ENCODE results near the gene CTBP2.

The CTBP2 gene

DNA sequence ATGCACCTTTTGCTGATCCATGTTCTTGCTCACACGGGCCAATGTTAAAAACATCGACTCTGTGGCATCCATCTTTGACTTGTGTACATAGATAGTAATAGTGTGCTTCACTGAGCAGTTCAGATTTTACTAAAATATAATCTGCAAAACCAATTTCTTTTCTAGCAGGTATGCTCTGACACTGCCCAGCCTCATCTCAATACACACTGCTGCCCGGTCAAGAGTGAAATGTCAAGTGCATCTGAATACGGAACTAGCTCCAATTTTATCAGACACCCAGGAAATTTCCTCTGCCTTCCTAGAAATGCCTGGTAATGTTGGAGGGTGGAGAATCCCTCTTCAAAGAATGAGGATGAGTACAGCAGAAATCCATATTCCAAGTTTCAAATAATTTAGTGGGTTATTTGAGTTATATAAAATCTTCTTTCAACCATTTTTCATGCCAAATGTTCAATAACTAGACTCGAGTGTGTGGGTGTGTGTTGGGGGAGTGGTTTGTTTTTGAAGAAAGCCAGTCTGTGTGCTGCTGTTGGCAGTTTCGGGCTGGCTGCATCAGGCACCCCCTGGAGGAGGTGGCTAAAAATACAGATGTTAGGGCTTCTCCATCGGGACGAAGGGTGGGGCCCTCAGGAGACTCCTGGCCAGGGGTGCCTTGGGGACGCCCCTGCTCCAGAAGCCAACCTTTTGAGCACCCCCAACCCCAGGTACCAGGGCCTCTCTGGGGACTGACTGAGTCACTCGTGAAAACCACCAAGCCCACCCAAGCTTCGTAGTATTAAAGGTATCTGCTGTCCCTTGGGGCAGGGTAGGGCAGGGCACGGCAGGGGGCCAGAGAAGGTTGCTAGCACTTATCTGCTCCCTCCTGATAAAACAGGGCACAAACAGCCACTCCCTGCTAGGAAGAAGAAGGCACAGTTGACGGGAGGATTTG, 15.4 kb downstream of the CTBP2 start:
- peak in 5 of 14 donors; percentile 15 to 38 (median 35) for DNase-seq

DNA sequence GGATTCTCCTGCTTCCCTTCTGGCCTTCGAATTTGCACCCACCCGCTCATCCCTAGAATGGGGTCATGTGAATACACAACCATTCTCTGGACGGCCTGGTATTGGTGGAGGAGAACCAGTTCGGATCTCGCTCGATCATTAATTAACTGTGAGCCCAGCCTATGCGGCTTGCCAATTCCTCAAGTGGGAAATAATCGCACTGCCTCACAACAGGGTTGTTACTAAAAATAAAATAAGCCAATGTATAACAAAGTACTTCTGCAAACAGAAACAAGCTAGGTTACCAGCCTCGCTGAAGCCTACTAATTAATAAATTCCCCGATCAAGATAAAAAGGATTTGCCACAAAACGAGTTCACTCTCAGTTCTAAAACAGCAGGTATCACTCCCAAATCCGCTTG, 16.2 kb downstream of the CTBP2 start:
- DNase-seq, result no peak

DNA sequence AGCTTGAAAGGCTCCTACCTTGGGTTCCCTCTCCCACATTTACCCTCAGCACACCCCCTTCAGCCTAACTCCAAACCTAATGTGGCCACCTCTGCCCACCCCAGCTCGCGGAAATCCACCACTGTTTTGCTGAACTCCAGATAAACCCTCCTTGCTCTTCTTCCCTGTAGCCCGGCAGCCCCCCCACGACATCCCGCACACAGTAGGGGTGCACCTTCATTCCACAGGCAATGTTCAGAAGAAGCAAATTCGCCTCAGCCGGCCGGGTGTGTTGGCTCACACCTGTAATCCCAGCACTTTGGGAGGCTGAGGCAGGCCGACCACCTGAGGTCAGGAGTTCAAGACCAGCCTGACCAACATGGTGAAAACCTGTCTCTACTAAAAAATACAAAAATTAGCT, 17.4 kb downstream of the CTBP2 start:
- no peak for DNase-seq

DNA sequence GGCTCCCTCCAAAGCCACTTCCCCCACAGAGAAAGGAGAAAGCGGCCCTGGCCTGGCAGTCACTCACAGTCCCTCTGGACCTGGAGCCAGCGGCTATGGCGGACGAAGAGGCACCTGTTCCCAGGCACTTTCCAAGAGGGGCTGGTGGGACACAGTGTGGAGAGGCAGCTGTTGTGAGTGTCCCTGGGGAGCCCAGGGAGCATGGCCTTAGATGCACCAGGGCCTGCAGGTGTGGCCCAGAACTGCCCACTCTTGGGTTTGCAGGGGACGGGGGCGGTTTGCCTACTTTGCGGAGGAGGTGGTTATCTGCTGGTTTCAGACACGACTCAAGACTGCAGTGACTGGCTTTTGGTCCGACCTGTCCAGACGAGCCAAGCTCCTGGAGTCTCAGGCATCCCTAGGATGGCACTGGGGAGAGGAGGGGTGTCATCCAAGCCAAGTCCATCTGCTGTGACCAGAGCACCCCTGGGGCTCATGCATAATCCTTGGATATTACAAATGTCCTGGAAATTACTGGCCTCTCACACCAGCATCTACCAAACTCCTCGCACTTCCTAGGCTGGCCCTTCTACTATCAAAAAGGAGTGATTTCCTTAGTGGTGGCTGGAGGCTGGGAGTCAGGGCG, 18.4 kb downstream of the CTBP2 start:
- DNase-seq, result peak in 1 of 14 donors; percentile 64

DNA sequence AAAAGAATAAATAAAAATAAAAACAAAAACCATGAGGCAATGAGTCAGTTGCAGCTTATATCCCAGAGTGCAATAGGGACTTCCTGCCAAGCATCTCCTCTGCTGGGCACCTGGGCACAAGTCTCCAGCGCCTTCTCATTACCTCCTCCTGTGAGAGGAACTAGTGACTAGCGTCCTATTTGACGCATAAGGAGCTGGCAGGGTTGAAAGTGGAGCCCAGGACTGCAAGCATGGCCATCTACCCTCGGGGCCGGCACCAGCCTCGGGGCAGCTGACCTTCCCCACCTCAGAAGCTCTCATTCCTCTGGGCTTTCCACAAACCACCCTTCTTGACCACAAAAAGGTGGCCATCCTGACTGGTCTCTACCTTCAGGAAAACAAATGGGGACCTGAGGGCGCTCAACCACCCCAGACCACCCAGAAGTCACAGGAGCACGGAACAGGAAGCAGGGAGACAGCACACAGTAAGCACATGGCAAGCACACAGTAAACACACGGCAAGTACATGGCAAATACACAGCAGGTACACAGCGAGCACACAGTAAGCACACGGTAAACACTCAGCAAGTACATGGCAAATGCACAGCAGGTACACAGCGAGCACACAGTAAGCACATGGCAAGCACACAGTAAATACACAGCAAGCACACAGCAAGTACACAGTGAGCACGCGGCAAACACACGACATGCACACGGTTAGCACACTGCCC, 19.1 kb downstream of the CTBP2 start:
- no peak for DNase-seq

DNA sequence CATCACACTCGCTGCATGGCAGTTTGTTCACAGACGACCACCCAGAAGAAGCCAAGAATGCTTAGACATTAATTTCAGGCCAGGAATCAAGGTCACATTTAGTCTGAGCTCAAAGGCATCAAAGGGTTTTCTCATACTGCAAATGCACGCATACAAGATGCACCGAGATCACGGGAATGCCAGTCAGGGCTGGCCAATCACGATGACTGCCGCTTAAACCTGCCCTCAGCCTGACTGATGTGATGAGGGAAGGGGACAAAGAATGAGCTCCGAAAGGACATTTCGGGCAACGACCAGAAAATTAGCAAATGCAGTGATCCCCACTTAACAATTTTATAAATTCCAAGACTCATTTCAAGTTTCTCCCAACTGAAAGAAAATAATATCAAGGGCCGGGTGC, 20.2 kb downstream of the CTBP2 start:
- DNase-seq, result no peak

DNA sequence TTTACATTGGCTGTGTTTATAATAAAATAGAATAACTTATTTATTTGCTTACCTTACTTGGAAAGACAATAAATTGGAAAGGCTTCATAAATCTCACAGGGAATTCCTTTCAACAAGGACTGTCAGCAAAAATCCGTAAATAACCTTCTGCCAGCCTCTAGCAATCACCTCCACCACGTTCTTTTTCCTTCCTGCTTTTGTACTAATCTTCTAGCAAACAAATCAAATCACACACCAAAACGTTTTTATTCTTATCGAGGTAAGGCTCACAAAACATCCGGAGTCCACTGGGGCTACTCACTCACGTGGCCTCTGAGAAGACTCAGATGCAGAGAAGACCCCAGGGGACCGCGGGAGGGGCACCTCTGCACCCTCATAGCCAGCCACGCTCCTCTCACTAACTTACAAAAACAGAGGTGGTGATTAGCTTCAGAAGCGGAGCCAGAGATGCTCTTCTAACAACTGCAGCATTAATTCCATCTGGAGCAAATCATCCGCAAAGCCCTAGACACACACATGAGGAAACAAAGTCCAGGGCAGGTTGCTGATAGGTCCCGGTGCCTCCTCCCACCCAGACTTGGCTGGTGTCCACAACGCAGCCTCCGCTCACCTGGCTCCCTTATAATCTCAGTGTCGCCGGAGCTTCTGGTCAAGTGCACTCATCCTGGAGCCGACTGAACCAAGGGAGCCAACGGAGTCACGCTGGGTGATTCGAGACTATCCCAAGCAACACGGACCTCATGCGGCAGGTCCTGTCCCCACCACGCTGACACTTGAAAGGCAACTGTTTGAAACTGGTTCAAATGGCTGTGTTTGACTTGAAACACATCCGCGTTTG, 22.5 kb downstream of the CTBP2 start:
- DNase-seq, result peak in 1 of 14 donors; percentile 46

DNA sequence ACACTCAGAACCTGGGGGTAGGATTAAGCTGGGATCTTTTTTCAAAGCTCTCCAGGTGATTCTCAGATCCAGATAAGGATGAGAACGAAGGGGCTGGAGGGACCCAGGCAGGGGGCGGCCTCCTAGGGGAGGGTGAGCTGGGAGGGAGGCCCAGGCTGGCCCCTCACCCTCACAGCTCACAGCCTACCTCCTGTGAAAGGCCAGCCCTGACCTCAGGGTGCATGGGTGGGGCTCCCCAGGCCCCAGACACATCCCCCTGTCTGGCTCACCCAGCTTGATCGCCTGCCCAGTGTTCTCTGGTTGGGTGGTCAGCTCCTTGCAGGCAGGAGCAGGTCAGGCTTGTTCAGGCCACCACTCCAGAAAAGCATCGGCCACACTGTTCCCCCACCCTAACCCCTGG, 24.3 kb downstream of the CTBP2 start:
- DNase-seq, result no peak

DNA sequence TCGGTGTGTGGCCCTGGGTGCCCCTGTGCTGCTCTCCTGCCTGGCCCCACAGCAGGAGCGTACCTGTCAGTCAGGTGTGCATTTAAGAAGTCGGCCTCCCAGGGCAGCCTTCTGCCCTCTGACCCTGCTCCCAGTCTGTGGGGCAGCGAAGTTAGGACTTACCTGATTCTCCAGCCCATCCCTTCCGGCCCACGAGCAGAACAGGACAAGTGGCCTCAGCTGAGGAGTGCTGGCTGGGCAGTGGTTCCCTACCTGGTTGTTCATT, 24.7 kb downstream of the CTBP2 start:
- no peak for DNase-seq

DNA sequence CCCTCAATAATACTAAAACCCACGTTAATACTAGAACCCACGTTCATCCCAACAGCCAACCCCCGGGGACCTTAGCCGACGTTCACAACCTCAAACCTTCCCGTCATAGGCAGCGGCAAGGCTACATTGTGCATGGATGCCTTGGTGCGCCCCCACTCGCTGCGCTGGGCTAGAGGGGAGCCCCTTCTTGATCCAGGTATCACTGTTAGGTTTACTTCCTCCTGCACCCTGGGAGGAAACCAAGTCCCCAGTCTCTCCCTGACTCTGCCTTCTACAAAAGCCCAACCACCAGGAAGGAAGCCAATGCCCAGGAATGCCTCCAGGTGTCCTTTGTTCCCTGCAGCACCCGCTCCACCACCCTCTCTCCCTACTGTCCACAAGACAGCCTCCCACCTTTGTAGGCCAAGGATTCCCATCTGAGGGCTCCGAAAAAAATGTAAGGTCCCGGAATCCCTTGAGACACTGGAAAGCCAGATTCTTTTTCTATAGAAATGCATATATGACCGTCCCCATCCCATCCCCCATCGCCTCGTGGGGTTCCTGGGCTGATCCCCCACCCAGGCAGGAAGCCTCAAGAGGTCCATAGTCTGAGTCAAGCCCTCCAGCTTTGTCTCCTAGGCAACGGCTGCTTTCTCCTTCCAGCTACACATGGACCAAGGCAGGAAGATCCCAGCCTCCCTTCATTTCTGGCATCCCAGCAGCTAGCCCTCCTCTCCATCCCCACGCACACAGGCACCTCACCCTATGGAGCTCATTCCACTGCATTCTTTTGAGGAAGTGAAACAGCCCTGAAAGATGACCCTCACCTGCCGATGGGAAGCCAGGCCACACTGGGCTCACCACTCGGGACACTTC, 25.2 kb downstream of the CTBP2 start:
- DNase-seq, result no peak

DNA sequence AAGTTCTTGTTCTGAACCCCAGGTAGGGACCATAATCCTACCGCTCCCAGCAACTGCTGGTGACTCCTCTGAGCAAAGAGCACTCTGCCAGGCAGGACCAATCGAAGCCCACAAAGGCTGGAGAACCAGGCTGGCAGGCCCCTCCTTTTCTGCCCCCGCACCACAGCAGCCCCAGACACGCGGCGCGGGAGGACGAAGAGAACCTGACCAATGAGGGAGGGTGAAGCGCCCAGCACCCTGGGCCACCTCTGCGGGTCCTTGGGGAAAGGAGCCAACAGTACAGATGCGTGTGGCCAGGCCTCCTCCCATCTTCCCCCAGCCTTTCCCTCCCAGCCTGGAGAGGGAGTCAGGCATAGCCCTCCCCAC, 25.9 kb downstream of the CTBP2 start:
- DNase-seq, result no peak

DNA sequence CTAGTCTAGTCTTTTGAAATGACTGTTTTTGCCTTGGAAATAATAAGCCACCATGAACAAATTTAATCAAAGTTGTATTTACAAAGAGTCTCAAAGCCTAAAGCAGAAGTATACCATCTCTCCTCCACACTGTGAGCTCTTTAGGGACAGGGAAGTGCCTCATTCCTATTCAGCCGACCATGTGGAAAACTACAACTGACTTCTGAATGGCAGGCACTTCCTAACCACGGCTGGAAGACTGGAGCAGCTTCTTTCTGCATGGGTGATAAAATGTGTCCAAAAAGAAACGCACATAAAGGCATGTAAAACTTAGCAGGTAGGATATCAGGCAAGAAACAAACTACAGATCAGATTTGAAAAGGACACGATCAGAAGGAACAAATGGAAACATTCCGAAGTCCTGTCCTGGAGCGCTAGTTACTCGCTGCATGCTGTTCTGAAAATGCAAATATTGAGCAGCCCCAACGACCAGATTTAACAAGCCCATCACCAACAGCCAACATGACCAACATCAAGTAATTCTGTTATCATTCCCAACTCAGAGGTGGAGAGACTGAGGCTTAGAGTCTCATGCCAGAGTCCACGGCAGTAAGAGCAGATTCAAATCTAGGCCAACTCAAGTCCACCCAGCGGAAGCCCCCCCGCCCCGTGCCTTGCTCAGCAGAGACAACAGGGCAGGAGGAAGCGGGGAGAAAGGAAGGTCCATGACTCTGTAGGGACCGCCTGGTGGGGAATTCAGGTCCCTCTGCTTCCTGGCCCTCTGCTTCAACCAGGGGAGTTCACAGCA, 26.5 kb downstream of the CTBP2 start:
- DNase-seq, result no peak

DNA sequence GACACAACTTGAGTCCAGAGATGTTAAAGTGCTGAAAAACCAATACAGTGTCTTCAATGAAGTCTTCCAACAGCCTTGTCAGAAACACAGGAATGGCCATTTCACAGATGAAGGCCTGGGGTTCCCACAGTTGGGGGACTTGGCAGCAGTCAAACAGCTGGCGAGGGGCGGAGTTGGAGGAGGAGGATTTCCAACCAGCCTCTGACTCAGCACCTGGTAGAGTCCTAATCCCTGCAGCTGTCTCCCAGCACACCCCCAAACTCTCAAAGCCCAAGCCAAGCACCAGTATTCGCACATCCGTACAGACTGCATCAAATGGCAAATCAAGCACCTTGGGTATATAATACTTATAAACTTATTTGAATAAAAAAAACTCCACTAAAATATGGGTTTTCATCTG, 28.0 kb downstream of the CTBP2 start:
- no peak for DNase-seq

DNA sequence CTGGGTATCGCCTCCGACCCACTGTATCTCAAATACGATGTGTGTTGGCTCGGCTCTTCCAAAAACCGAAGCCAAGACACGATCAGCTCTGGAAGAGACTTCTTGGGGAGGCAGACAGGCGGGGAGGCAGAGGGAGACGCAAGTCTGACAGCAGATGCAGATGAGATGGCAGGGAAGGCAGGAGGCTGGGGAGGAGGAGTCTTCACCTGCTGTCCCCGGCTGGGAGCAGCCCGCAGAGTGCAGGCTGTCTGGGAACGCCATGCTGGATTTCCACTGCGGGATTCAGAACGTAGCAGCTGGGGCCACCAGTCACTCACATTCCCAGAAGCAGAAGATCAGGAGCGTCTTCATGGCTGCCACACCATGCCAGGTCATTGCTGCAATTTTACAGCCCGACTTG, 29.4 kb downstream of the CTBP2 start:
- DNase-seq, result no peak

DNA sequence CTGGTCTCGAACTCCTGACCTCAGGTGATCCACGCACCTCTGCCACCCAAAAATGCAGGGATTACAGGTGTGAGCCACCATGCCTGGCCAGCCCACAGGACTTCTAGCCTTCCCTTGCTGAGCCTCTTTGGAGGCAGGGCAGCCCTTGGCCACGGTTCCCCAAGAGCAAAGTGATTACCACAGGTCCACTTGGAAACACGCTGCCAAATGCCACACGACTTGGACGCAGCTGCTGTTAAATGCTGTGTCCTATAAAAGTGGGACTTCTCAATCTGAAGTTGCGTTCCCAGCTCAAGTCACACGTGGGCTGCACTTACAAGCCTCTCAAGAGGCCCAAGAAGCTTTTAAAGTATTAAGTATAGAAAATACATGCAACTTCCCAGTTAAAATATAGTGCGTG, 30.1 kb downstream of the CTBP2 start:
- no peak for DNase-seq

DNA sequence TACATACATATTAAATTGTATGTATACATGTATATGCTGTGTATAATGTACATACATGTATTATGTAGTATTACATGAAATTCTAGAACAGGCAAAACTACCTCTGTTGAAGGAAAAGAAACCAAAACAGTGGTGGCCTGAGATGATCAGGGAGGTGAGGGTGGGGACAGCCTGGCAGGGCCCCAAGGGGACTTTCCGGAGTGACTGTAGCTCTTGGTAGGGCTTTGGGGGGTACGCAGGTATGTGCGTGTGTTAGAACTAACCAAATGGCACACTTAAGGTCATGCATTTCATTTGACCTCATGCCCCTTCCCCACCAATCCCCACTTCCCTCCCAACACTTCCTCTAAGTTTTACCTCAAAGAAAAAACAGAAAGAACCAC, 31.3 kb downstream of the CTBP2 start:
- DNase-seq, result no peak

DNA sequence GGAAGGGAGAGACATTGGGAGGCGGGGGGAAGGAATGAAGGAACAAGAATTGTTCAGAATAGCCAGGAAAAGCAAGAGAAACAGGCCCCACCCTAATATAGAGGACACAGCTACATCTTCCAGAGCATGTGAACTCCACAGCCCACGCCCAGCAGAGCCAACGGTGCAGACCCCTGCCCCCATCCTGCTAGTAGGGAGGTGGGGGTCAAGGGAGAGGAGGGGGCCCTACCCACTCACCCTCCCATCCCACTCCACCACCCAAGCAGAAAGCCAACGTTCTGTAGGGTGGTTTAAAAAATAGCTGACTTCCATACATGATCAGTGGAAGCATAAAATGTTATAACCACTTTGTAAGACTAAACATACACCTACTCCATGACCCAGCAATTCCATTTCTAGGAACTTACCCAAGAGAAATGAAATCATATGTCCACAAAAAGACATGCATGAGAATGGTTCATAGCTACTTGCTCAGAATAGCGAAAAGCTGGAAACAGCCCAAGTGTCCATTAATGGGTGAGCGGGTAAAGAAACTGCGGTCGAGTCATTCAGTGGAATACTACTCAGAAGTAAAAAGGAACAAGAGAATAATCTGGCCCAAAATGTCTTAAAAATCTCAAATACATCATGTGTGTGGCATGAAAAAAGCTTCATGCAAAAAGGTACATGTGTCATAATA, 31.8 kb downstream of the CTBP2 start:
- no peak for DNase-seq

DNA sequence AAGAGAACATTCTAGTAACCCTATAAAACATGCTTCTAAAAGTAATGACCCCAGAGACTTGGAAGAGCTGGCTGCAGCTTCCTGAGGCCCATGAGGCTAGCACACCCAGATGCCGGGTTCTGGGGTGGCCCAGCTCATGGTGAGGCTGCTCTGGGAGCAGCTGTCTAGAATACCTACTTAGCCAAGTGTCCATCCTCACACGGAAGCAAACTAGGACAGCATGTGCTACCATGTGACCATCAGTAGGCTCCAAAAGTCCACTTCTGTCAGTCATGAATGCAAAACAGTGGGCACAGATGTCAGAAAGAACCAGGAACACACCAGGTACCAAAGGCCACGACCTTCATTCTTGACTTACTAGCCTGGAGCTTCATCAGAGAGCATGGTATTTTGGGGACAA, 32.4 kb downstream of the CTBP2 start:
- no peak for DNase-seq

DNA sequence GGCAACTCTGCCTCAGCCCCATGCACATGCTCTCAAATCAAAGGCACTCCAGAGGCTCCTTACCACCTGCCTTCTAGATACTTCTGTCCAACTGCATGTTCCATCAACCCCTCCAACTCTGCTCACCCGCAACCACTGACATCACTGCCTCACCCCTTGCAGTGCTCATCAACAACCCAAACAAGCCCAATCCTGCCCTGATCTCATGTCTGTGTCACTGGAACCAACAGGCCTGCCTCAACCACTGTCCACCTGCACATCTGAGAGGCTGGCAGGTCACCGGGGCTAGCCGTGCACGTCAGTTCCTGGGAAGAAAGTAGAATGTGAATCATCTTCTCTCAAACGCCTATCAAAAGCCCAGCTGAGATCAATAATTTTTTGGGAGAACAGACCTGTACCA, 33.3 kb downstream of the CTBP2 start:
- no peak for DNase-seq

DNA sequence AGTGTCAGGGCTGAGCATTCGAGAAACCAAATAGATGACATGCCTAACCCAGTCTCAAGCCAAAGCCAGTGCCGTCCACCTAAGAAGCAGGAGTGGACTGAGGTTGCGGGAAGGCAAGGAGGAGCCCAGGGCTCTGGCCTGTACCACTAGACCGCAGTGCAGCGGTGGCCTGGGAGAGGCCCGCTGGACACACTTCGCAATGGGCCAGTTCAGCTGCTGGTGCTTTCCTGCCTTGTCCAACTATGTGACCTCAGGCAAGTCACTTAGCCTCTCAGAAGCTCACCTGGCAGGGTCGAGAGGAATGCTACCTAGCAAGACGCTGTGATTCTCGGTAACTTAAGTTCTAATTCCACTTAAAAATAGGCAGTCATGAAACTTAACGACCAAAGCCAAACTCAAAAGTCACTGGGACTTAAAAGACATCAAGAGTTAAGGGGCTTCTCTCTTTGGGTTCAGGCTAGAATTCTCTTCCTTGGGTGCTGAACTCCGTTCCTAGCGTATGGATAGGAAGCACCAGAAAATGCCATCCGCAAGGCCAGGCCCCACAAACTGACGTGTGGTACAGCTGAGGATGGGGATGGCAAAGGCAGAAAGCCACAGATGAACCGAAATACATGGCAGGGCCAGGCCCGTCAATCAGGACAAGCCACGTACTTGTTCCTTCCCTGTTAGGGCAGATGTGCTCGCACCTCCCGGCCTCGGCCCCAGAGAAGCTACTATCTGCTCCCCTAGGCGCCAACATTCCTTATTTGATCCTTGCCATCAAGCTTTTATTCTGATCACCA, 34.2 kb downstream of the CTBP2 start:
- no peak for DNase-seq

Data from C1 segment of cervical spinal cord (tissue), 14 donors.